GM21825 (cell line): ENCODE results near the gene CLCA1.

Experiments
- ATAC-seq: cut with Tn5 transposase; IDR thresholded peaks from one replicate; pipeline ENCODE4 v1.9.1; 2021; ENCODE audit warnings: mild to moderate bottlenecking, moderate library complexity; ENCODE audit not compliant: unreplicated experiment

CLCA1 gene

GRCh38 chr1:86548839-86549238 is 80.1 kb downstream of the CLCA1 start:
- no peak for ATAC-seq
